GM21423 (cell line): Measurements from ENCODE around the gene CREBBP.

Source experiments
- ATAC-seq: cut with Tn5 transposase; IDR thresholded peaks from one replicate; pipeline ENCODE4 v1.9.1; 2021; ENCODE audit warnings: mild to moderate bottlenecking, moderate library complexity; ENCODE audit not compliant: unreplicated experiment

Gene CREBBP

GRCh38 chr16:3798838-3799237 lies 81.7 kb downstream of the CREBBP start:
- no peak for ATAC-seq

- peak; percentile 47 for ATAC-seq
These were observed 82.4 kb downstream of the CREBBP start for GRCh38 chr16:3797904-3798811.

- ATAC-seq, result peak; percentile 44
These were observed 83.0 kb downstream of the CREBBP start for GRCh38 chr16:3797473-3797872.

GRCh38 chr16:3793161-3793576 lies 87.3 kb downstream of the CREBBP start:
- no peak for ATAC-seq

GRCh38 chr16:3792472-3793012 lies 88.0 kb downstream of the CREBBP start:
- no peak for ATAC-seq

- ATAC-seq, result no peak
These were observed 88.8 kb downstream of the CREBBP start for GRCh38 chr16:3791701-3792100.

GRCh38 chr16:3789375-3790099 lies 91.0 kb downstream of the CREBBP start:
- ATAC-seq, result peak; percentile 68

GRCh38 chr16:3788711-3789374 lies 91.7 kb downstream of the CREBBP start:
- no peak for ATAC-seq

- ATAC-seq, result peak; percentile 55
These were observed 92.4 kb downstream of the CREBBP start for GRCh38 chr16:3787924-3788661.

- no peak for ATAC-seq
These were observed 95.1 kb downstream of the CREBBP start for GRCh38 chr16:3785413-3785812.

GRCh38 chr16:3783516-3783915 lies 97.0 kb downstream of the CREBBP start:
- ATAC-seq, result no peak

- ATAC-seq, result no peak
These were observed 97.9 kb downstream of the CREBBP start for GRCh38 chr16:3782566-3782965.

GRCh38 chr16:3781421-3781820 lies 99.1 kb downstream of the CREBBP start:
- no peak for ATAC-seq

GRCh38 chr16:3780570-3780969 lies 99.9 kb downstream of the CREBBP start:
- no peak for ATAC-seq

- no peak for ATAC-seq
These were observed 104.2 kb downstream of the CREBBP start for GRCh38 chr16:3776316-3776715.

- no peak for ATAC-seq
These were observed 105.7 kb downstream of the CREBBP start for GRCh38 chr16:3774819-3775218.

- ATAC-seq, result no peak
These were observed 106.3 kb downstream of the CREBBP start for GRCh38 chr16:3774156-3774767.

- ATAC-seq, result no peak
These were observed 106.8 kb downstream of the CREBBP start for GRCh38 chr16:3773663-3774062.

- ATAC-seq, result no peak
These were observed 109.0 kb downstream of the CREBBP start for GRCh38 chr16:3771513-3771912.

GRCh38 chr16:3770530-3770929 lies 110.0 kb downstream of the CREBBP start:
- no peak for ATAC-seq
